ENCODE measurements around the gene PRR23E.

The PRR23E gene

DNA sequence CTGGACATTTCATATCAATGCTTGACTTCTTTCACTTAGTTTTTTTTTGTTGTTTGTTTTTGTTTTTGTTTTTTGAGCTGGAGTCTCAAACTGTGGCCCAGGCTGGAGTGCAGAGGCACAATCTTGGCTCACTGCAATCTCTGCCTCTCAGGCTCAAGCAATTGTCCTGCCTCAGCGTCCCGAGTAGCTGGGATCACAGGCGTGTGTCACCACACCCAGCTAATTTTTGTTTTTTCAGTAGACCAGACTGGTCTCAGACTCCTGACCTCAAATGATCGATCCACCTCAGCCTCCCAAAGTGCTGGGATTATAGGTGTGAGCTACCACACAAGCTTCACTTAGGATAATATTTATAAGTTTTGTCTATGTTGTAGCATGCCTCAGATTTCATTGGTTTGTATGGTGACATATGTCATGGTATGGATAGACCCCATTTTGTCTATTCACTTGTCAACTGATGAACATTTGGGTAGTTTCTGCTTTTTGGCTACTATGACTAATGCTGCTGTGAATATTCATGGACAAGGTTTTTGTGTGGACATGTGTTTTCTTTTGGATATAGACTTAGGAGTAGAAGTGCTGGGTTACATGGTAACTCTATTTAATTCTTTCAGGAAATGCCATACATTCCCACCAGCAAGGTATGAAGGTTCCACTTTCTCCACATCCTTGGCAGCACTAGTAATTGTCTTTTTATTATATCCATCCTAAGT, 6.8 kb upstream of the PRR23E start:
- DNase-seq, result no peak

DNA sequence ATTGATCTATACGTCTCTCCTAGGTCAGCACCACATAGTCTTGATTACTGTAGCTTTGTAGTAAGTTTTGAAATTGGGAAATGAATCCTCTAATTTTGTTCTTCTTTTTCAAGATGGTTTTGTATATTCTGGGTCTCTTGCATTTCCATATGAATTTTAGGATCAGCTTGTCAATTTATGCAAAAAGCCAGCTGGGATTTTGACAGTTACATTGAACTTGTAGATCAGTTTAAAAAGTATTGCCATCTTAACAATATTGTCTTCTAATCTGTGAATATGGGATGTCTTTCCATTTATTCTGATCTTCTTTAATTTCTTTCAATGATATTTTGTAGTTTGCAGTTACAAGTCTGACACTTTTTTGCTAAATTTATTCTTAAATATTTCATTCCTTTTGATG, 5.6 kb upstream of the PRR23E start:
- no peak for DNase-seq

DNA sequence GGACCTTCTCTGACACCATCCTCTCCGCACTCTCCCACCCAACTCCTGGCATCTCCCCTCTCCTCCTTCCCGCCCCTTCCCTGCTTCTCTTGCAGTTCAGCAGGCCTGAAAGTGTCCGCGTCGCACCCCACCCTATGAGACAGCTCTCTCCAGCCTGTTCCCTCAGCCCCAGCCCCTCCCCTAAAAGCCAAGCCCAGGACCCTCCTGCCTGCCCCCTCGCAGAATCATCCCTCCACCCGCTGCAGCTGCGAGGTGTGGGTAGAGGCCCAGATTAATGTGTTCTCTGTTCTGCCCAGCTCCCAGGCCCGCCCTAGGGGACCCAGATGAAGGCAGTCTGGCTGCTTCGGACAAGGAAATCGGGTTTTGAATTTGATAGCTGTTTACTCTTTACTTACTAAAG, 410 bp downstream of the PRR23E start:
- DNase-seq, result no peak

DNA sequence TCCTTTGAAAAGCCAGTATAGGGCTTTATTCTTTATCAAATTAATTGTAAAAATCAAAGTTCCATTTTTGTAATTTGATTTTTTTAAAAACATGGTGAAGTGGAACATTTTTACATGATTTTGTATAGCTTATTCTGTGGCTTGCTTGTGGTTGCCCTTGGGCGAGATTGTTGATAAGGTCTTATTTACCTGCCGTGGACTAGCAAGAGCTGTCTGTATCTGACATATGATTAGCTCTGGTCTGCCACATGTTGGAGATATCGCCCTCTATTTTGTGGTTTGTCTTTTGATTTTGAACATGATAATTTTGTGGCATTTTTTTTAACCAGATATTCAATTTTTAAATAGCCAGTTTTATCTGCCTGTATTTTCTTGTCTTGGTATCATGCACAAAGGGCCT, 844 bp downstream of the PRR23E start:
- DNase-seq, result no peak

DNA sequence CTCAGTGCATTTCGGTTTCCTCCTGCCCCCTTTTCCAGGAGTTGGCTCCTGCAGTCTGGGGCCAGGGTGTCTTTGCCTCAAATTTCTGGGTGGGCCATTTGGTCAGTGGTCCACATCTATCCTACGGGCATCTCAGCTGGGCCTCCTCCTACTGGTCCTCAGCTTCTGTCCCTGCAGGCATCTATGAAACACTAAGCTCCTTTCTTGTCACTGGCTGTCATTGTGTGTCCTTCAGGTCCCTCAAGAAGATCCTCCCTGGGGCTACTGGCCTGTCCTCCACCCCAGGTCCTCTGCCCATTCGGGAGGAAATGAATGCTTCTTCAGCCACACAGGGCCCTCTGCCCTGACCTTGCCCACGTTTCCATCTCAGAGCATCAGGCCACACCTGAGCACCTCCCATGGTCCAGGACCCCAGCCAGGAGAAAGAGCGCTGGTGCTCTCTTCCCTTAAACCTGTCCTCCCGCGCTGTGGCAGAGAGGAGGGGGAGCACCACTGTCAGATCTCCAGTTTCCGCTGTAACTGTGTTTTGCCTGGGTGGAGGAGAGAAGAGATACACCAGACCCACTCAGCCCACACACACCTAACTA, 1.8 kb downstream of the PRR23E start:
- no peak for DNase-seq

DNA sequence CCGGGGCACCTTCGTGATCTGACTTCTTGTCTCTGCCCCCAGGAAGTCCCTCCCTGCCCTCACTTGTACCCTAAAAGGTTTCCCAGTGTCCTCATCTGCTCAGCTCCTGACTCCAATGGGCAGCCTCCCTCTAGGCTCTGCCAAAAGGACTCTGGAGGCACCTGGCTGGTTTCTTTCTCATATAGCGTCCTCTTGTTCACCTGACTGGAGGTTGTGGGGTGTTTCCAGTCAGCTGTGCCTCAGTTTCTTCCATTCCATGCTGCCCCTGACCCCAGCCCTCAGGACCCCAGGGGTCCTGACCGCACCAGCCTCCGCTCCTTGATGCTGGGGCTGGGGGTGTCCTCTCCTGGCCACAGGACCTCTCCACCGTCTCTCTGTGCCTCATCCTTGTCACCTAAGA, 2.5 kb downstream of the PRR23E start:
- DNase-seq, result no peak

DNA sequence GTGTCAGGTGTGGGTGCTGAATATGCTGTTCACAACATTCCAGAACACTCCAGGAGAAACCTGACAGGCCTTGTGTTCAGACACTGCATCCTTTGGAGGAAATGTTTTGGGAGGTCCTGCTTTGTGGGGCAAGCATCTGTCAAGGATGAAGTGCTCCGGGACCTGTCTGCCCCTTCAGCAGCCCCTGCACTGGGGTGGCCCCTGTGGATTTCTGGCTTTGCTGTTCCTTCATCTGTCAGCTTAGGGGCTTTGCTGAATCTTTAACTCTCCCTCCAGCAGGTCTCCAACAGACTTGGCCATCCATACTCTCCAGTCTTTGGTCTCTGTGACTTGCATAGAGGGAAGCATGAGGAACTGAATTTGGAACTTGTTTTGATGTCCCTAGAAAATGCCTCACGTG, 3.1 kb downstream of the PRR23E start:
- no peak for DNase-seq

DNA sequence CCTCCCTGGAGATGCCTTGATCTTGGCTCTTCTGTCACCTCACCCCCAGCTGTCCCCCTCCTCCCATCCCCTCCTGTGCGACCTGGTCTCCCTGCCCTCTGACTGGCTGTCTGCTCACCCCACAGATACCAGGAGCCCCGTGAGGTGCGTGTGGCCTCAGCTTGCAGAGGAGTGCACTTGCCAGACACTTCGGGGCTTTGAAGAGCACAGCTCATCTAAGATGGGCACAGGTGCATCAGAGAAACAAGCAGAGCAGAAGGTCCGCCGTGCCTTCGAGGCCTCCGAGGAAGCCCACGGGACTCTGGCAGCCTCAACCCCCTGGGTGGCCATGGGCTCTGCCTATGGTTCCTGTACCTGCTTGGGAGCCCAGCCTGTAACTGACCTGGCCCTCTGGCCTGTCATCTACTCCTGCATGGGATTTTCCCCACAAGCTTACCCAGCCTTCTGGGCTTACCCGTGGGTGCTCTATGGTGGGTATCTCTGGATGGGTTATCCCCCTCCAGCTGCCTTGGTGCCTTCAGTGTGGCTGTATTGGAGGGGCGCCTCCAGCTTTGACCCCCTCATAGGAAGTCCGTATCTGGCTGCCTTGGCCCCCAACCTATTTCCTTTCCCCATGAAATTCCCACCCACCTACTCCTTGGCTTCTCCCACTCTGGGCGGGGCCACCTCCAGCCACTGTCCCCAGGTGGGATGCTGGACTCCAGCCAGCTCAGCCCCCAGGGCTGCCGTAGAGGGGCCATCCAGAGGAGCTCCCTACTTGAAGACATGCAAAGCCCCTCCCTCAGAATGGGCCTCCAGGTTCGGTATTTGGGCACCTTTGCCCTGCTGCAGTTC, 3.8 kb downstream of the PRR23E start:
- DNase-seq, result no peak

DNA sequence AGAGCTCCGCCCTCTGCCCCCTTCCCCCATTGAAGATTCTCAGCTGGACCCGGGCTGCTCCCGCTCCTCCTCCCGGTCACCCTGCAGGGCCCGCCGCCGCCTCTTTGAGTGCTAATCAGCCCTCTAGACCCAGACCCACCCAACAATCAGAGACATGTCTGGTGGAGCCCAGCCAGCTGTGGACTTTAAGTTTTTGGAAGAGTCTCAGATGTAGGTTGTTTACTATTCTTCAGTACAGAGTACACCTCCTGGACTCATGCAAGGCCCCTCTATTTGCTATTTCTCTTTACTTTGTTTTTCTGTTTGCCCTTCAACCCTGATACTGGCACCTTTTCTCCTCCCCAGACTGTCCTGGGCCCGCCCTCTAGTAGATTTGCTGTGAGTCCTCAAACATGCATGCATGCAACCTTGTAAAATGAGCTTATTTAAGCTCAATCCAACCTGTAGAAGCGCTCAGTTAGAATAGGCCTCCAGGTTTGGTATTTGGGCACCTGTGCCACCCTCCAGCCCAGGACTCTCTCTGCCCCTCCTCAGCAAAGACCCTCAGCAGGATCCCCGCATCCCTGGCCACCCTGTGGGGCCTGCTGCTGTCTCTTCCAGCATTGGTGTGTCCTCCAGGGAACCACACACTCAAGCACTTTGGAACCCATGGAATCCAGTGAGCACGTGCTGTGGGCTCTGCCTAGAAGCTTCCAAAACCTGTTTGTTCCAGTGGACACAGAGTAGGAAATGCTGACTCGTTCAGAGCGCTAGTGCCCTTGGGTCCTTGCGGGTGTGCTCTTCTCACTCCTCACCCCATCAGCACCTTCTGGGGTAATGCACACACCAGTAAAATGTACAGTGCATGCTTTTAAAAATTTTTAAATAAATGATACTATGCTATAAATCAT, 4.6 kb downstream of the PRR23E start:
- DNase-seq, result no peak

DNA sequence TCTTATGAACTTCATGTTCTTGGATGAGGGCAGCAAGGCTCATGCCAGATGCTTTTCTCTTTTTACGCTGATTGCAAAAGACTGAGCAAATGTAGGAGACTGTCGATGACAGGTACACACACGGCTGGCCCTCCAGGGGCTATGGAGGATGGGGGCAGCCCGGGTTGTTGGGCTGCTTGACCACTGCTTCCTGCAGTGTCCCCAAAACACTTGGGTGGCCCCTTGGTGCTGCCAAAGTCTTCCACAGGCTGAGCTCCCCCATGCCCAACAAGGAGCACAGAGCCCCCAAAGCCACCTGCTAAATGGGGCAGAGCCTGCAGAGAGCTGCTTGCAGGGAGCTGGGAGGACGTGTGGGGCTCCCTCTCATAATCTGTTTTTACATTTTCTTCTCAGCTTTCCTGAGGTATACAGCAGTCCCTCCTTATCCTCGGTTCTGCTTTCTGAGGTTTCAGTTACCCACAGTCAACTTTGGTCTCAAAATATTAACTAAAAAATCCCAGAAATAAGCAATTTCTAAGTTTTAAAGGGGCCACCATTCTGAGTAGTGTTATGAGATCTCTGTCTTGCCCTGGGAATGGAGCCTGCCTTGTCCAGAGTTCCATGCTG, 7.3 kb downstream of the PRR23E start:
- no peak for DNase-seq

DNA sequence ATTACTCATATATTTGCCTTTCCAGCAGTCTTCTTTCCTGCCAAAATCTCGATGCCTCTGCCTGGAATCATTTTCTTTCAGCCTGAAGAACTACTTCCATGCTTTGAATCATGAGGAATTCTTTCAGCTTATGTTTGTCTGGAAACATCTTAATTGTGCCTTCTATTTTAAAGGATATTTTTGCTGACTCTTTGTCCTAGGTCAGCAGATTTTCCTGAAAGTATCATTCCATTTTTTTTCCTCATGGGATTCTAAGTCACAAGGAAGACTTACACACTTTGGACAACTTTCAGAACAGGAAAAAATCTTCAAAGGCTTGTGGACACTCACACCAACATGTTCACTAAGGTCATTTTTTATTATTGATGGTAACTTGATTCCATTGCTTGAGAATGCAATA, 10.1 kb downstream of the PRR23E start:
- no peak for DNase-seq

DNA sequence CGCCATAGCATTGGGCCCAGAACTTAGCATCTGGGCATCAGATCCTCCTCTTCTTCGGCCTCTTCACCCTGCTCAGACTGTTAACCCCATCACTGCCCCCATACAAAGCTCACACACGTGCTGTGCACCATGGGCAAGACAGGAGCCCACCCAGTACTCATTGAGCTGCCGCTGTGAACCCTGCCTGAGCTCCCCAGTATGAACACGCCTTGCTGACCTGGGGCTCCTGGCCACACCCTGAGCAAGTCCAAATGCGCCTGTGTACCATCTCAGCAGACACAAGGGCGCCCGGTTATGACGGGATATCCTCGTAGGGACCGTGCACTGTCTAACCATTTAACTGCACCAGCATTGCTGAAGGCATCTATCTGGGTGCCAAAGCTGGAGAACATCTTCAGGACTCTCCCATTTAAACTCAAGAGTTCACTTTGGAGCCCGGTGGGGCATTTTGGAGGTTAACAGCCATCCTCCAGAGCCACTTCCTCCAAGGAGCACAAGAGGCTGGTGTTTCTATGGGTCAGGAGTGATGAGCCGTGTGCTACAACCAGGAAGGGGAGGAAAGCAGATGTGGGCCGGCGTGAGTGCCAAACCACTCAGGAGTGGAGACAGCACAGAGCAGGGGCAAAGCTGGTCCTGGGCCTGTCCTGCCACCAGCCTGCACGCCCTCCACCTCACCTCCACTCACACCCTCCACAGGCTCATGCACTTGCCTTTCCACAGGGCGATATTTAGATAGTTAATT, 12.1 kb downstream of the PRR23E start:
- DNase-seq, result no peak

DNA sequence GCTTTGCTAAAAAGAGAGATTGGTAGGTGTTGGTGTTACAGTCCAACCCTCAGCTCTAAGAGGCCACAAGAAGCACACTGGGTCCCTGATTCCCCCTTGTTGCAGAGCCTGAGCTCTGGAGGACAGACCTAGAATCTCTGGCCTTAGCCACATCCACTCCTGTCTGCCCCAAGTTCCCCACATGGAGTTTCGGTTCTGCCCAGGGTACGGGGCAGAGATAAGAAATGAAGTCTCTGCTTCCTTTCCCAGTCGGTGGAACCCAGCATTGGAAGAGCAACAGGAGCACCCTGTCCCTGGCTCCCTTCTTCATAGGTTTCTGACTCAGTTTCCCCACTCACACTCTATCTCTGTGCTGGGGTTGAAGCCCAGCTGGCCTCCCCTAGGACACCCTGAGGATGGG, 13.2 kb downstream of the PRR23E start:
- DNase-seq, result no peak

DNA sequence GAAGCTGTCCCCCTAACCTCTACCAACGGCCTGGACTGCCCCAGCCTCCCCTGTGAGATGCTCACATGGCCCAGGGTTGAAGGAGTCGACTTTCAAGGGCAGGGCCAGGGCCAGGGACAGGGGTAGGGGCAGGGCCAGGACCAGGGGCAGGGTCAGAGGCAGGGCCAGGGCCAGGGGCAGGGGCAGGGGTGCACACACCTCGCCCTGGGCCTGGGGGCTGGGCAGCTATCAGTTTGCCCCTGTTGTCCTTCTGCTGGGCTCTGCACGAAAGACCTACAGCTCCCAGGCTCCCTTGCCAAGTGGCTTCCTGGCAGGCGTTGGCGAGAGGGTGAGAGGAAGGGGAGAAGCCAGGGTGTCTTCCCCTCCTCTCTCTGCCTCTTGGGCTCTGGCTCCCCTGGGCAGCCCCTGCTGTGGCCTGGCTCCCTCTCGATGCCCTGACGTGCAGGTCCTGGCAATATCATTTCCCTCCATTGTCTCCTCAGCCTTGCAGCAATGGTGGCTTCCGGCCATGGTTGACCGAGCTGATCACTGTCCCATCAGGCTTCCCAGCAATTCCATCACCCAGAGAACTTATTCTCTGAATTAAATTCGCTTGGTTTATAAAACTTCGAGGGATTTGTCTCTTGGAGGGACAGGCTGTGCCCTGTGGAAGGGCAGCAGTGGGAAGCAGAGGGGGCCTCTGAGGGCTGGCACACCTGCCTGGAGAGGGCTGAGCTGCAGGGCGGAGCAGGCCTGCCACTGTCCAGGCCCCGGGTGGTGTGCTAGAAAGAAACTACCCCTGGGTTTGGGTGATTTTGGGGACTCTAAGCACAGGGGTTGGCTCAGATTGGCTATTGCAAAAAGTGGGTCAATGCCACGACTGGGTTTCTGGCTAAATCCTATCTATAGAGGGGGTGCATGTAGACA, 13.9 kb downstream of the PRR23E start:
- no peak for DNase-seq

DNA sequence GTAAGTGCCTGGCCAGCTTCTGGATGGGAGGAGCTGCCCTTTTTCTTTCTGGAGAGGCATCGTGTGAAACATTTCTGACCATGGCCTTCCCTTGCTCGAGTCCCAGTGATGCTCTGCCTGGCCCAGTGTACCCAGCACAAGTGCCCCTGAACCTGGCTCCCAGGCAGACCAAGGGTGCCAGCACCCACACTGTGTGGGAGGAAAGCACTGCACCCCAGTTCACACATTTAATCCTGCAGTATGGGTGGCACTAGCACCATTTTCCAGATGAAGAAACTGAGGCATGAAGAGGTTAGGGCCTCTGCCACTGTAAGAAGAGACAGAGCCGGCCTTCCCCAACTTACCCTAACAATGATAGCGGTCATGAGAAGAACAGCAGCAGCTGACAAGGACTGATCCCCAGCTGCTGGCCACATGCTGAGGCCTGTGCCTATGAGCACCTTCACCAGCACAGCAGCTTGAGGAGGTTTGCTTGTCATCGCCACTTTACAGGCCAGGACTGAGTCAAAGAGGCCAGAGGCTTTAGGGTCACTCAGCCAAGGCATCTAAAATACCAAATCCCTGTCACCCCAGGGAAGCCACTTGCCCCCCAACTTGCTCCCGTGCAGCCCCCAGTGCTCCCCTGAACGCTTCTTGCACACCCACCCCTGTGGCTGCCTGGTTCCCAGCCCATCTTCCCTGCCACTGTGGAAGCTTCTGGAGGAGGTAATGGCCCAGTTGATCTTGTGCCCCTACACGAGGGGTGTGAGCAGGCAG, 15.0 kb downstream of the PRR23E start:
- DNase-seq, result no peak

DNA sequence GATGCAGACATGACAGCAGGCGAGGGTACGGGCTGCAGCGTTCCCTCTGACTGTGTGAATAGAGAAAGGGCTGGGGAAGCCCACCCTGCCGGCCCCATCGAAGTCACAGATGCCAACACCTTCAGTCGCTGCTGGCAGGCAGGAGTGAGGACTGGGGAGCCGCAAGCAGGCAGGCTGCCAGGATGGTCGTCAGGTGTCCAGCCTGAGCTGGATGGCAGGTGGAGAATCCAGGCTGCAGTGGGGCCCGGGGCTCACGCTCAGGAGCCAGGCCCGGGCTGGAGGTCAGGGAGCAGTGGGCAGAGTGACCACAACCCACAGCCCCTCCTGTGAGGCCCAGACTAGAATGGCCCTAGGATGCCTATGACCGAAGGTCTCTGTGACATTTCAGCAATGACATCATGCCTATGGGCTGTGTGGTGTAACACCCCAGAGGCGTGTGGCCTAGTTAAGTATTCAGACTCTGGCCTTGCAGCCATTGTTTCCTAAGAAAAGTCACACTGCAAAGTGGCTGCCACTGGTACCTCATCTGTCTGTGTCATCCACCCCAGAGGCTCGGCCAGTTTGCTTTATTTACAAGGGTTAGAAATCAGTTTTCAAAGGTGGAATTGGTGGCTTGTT, 15.7 kb downstream of the PRR23E start:
- DNase-seq, result no peak

DNA sequence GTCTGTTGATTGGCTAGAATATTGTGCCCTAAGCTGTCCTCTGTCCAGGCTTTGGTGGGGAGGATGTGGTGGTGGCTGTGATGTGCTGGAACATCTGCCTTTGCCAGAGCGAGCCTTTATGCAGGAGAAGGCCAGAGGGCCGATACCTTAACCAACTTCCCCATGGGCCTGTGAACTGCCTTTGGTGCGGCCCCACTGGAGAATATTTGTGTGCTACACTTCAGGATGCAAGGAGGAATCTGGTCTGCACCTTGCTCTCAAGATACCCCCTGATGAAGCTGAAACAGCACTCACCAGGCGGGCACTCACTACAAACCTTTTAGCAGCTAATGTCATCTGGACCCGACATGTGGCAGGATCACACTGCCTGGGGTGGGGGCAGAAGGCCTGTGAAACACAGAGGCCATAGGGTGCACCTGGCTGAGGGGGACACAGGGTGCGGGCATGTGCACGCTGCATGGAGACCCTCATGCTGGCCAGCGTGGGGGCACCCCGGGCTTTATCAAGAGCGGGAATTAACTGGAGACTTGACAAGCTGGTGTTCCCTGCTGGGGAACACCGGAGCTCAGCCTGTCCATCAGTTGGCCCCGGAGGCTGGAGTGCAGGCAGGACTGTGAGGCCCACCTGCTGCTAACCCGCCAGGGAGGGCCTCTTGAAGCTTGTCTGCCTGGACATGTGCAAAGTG, 16.4 kb downstream of the PRR23E start:
- no peak for DNase-seq

DNA sequence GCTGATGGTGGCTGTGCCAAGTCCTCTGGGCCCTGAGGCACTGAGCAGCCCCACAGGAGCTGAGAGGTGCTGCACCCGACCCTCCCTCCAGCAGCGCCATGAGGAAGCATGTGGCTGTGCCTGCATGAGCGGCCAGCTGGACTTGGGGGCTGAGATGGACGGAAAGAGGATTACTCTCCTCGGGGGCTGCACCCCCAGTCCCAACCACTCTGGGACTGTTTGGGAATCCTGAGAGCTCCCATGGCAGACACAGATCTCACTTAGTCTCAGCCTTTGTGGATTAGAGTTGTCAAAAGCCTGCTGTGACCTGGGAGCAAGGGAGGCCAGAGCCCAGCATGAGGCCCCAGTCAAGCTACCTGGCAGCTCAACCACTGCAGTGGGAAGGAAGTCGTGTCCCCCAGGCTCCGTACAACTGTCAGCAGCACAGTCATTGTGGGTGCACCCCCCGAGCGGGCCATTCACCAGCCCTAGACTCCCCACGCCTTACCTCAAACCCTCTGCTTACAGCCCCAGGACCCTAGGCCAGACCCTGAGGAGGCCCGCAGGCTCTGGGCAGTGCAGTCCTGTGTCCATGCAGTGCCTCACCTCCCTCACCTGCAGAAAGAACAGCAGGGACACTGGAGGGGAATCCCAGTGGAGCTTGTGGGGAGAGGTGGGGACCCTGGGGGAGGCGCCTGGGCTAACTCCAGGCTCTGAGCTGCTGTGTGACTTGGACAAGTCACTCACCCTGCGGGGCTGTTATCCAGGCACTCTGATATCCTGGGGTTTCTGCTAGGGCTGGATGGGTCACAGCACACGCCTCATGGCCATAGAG, 17.1 kb downstream of the PRR23E start:
- no peak for DNase-seq
